Esophagus muscularis mucosa (tissue), 4 donors: ENCODE data around the gene NYAP2. TPM values are rescaled to one million over a fixed set of nuclear protein-coding genes. Genes with fewer than 3 reads are reported as not detected.

Experiments used
- DNase-seq: peaks from one replicate; pipeline ENCODE4 v3.0.0-alpha.2; 2017; ENCODE audit errors: extremely low spot score
- H3K27ac ChIP-seq, 4 donors: fragments of 200-600 bp; sonication (generic); replicated peaks in 1 of 4; 1 replicate in 3 of 4; 2 replicates in 1 of 4; pipeline ENCODE4 v1.5.1; 2016 to 2019; ENCODE audit warnings: mild to moderate bottlenecking in 1 of 4
- H3K27me3 ChIP-seq, 4 donors: fragments of 200-600 bp; sonication (generic); one replicate each; pipeline versions ENCODE4 v1.5.1 to v1.6.0; 2016 to 2019
- H3K36me3 ChIP-seq, 4 donors: fragments of 200-600 bp; sonication (generic); one replicate each; pipeline ENCODE4 v1.5.1; 2016 to 2019
- H3K4me1 ChIP-seq, 4 donors: fragments of 200-600 bp; sonication (generic); one replicate each; pipeline ENCODE4 v1.5.1; 2016 to 2019
- H3K4me3 ChIP-seq, 4 donors: fragments of 200-600 bp; sonication (generic); 1 replicate in 2 of 4; 2 replicates in 2 of 4; pipeline ENCODE4 v1.5.1; 2016 to 2019; ENCODE audit warnings: mild to moderate bottlenecking in 4 of 4, moderate library complexity in 1 of 4
- H3K9me3 ChIP-seq, 4 donors: fragments of 200-600 bp; sonication (generic); 1 replicate in 3 of 4; 2 replicates in 1 of 4; pipeline ENCODE4 v1.5.1; 2016 to 2019
- EP300 ChIP-seq: sonication (generic); formaldehyde crosslinking; IDR thresholded peaks from one replicate; pipeline ENCODE4 v1.6.1; 2017; ENCODE audit warnings: antibody characterized with exemption
- POLR2A ChIP-seq: fragments of 450-650 bp; IDR thresholded peaks from one replicate; pipeline ENCODE4 v1.6.1; 2017; ENCODE audit warnings: antibody characterized with exemption, moderate library complexity, mild to moderate bottlenecking, low read depth
- POLR2AphosphoS5 ChIP-seq, 2 donors: sonication (generic); formaldehyde crosslinking; IDR thresholded peaks; one replicate each; pipeline ENCODE4 v1.6.1; 2017; ENCODE audit warnings: antibody characterized with exemption in 2 of 2
- WGBS: methylation state at CpG from one replicate; pipeline ENCODE4 v1.1.5; 2018; 5-methylcytosine and 5-hydroxymethylcytosine counted together
- intact Hi-C: fragments of 100-400 bp; cut with DNase I; formaldehyde crosslinking; loops from one replicate; pipeline ENCODE4 v1.15.1; 2023
- small RNA-seq, 3 donors: library from RNA; depleted of rRNA; stranded (forward); fragments of <200 nt; gene quantifications; one replicate each; pipeline ENCODE3, GENCODE V24; 2016
- total RNA-seq, 4 donors: library from RNA; depleted of rRNA; stranded (reverse); fragments of >200 nt; gene quantifications; one replicate each; pipeline versions ENCODE4 v1.1.0 to v1.2.1, GENCODE V29; 2016
- TF ChIP-seq, protein P1 (sequence below), 3 experiments: fragments of 200-600 bp in 2 of 3; fragments of 450-650 bp in 1 of 3; sonication (generic) in 2 of 3; IDR thresholded peaks; one replicate each; pipeline ENCODE4 v1.5.1; 2017 to 2019; ENCODE audit warnings: antibody characterized with exemption in 3 of 3, mild to moderate bottlenecking in 2 of 3, moderate library complexity in 1 of 3

NYAP2 gene
- total RNA-seq, 4 donors from 2014 or later, result under 0.01 to 0.26 (median 0.17) TPM; not detected in 1

- Histone ChIP-seq H3K4me1 (no peaks in the 10 kb centered on the region), H3K27ac (no peak overlapping the region), H3K9me3 (no peaks in the 10 kb centered on the region), H3K36me3 (no peaks in the 10 kb centered on the region), H3K27me3 (no peaks in the 10 kb centered on the region), H3K4me3 (no peak overlapping the region)
- no peak for DNase-seq
- intact Hi-C loops, result no loop called here
- no peak for TF ChIP-seq POLR2A
- TF ChIP-seq EP300, result no peak
- 92% methylated on average over 3 of the region's 3 CpGs for WGBS
These were observed 292.2 kb downstream of the NYAP2 start for GRCh38 chr2:225691711-225692110.

GRCh38 chr2:225693259-225693658, 293.7 kb downstream of the NYAP2 start:
- intact Hi-C loops, result no loop called here
- Histone ChIP-seq H3K4me3 (no peak overlapping the region), H3K27me3 (no peaks in the 10 kb centered on the region), H3K27ac (no peak overlapping the region), H3K36me3 (no peaks in the 10 kb centered on the region), H3K4me1 (no peaks in the 10 kb centered on the region), H3K9me3 (no peaks in the 10 kb centered on the region)
- TF ChIP-seq, protein P1, sequence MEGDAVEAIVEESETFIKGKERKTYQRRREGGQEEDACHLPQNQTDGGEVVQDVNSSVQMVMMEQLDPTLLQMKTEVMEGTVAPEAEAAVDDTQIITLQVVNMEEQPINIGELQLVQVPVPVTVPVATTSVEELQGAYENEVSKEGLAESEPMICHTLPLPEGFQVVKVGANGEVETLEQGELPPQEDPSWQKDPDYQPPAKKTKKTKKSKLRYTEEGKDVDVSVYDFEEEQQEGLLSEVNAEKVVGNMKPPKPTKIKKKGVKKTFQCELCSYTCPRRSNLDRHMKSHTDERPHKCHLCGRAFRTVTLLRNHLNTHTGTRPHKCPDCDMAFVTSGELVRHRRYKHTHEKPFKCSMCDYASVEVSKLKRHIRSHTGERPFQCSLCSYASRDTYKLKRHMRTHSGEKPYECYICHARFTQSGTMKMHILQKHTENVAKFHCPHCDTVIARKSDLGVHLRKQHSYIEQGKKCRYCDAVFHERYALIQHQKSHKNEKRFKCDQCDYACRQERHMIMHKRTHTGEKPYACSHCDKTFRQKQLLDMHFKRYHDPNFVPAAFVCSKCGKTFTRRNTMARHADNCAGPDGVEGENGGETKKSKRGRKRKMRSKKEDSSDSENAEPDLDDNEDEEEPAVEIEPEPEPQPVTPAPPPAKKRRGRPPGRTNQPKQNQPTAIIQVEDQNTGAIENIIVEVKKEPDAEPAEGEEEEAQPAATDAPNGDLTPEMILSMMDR (IDR thresholded peaks at IDR 0.05), result no peak
- no peak for TF ChIP-seq POLR2AphosphoS5 (IDR thresholded peaks at IDR 0.05)
- TF ChIP-seq POLR2A, result no peak
- no peak for TF ChIP-seq EP300
- WGBS, result 78% methylated on average over 5 of the region's 5 CpGs
- DNase-seq, result no peak

DNA sequence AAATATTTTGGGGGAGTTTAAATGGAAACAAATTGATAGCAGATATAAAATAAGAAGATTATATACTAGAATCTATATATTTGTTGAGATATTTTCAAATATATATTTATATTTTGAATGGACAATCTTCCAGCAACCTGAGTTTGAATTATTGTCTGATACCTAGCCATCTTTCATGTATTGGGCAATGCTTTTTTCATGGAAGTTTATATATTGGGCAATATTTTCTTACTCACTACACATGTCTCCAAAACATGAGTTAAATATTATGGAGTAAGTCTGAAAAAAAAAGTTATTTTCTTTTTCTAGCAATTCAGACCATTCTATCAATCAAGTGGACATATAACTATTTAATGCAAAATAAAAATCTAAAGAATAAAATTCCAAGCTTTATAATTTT, 295.2 kb downstream of the NYAP2 start:
- no peaks in the 10 kb centered on the region for H3K27me3 ChIP-seq
- TF ChIP-seq POLR2A (no peak), POLR2AphosphoS5 (IDR thresholded peaks at IDR 0.05) (no peak), EP300 (no peak)
- TF ChIP-seq, protein P1 (IDR thresholded peaks at IDR 0.05), result no peak
- H3K4me3 ChIP-seq, result no peak overlapping the region
- no peaks in the 10 kb centered on the region for H3K36me3 ChIP-seq
- H3K9me3 ChIP-seq, result no peaks in the 10 kb centered on the region
- intact Hi-C loops, result no loop called here
- H3K27ac ChIP-seq, result no peak overlapping the region
- DNase-seq, result no peak
- no peaks in the 10 kb centered on the region for H3K4me1 ChIP-seq

DNA sequence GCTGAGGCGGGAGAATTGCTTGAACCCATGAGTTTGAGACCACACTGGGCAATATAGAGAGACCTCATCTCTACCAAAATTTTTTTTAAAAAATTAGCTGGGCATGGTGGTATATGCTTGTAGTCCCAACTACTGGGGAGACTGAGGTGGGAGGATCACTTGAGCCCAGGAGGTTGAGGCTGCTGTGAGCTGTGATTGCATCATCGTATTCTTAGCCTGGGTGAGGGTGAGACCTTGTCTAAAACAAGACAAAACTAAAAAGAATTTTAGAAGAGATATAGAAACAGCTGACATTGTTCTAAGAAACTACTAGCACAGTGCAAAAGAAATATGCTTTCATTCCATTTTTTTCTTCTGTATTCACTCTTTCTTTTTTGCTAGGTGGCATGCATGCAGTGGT, 298.4 kb downstream of the NYAP2 start:
- no peaks in the 10 kb centered on the region for H3K36me3 ChIP-seq
- no peaks in the 10 kb centered on the region for H3K4me1 ChIP-seq
- no peak overlapping the region for H3K4me3 ChIP-seq
- H3K9me3 ChIP-seq, result no peaks in the 10 kb centered on the region
- intact Hi-C loops, result no loop called here
- H3K27me3 ChIP-seq, result no peaks in the 10 kb centered on the region
- TF ChIP-seq, protein P1 (IDR thresholded peaks at IDR 0.05), result no peak
- TF ChIP-seq POLR2A (no peak), EP300 (no peak), POLR2AphosphoS5 (IDR thresholded peaks at IDR 0.05) (no peak)
- no peak overlapping the region for H3K27ac ChIP-seq
- WGBS, result 90% methylated on average over 2 of the region's 2 CpGs
- no peak for DNase-seq

Small RNA genes within 50 kb of the gene (small RNA-seq; reads per million reads assigned to genes)
- 0 reads per million in 3 donors for gene AC016717.1
